C4-2B (cell line): ENCODE data around the gene IQCE.

Source experiments
- CTCF ChIP-seq: fragments of 450-650 bp; conservative IDR thresholded peaks from 2 replicates; pipeline ENCODE4 v1.5.1; 2017; ENCODE audit warnings: mild to moderate bottlenecking
- ZFX ChIP-seq: fragments of 450-650 bp; IDR thresholded peaks from 2 replicates; pipeline ENCODE4 v1.6.1; 2017

- no peak for TF ChIP-seq CTCF
- no peak for TF ChIP-seq ZFX
These were observed 6.3 kb downstream of the IQCE start for GRCh38 chr7:2564970-2565540.
